NOMO-1 (cell line): ENCODE data around the gene TMEM250.

Source experiments
- DNase-seq, 2 experiments: peaks; one replicate each; lab custom pipeline; 2025; ENCODE audit not compliant: unreplicated experiment in 2 of 2; lab: John Stamatoyannopoulos, UW

The TMEM250 gene

DNA sequence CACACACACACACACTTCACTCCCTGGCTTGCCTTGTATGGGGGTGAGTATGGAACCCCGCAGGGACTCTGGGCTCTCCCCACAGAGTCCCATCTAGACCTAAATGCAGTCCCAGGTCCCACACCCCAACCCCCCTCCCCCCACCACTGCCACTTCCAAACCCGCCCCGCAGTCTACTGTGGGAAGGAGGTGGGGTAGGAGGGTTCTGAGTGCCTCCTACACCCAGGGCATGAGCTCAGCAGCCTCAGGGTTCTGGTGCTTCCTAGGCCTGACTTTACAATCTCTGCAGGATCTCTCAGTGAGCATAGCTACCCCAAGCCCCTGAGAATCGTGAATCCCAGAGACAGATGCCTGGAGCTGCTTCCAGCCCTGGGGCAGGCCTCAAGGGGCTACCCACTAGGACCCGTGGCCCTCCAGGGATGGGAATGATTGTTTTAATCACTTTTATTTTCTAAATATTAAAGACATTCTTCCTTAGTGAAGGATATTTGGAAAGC lies 22.1 kb downstream of the TMEM250 start:
- no peak for DNase-seq

DNA sequence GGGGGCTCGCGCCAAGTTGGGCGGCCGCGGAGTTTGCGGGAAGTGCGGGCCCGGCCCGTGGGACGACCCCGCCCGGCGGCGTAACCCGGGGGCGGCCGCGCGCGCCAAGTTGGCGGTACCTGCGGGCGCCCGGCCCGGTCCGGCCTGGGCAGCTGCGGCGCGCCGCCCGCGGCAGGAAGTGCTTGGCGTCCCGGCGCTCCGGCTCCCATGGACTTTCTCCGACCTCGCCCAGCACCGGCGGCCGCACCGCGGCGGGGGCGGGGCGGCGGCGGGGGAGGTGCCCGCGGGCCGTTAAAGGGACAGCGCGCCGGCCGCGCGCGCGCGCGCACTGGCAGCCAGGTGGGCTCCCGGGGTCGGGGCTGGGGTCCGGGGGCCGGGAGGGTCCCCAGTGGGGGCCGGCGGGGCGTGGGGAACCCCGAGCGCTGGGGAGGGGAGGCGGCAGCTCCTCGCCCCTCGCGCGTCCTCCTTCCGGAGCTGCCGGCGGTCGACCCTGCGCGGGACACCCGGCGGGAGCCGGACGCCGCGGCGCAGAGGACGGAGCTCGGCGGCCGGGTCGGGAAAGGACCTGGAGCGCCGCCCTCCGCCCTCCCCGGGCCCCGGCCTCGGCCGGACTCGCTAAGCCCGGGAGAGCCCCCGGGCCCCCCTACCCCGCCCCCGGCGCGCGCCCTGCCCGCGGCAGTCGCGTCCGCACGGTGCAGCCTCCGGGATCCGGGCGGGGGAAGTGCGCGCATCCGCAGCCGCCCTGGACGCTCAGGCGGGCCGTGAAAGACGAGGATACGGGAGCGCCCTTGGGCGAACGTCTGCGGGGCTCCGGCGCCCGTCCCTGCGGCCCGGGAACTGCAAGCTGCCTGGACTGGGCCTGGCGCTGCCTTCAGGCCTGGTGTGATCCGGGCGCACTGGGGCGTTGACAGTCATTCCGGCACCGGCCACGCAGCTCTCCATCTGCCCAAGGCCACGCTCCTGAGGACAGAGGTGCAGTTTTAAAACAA lies 23.3 kb downstream of the TMEM250 start, which contains the start of gene NACC2:
NACC2 (minus strand) TSS at position 220 of the 989 bp plus-strand sequence. CDS start 44,768 bp downstream, outside the sequence.
- peak; percentile 59 to 71 for DNase-seq

GRCh38 chr9:136093995-136094881 lies 24.4 kb downstream of the TMEM250 start:
- DNase-seq: peak; percentile 69 to 84

DNA sequence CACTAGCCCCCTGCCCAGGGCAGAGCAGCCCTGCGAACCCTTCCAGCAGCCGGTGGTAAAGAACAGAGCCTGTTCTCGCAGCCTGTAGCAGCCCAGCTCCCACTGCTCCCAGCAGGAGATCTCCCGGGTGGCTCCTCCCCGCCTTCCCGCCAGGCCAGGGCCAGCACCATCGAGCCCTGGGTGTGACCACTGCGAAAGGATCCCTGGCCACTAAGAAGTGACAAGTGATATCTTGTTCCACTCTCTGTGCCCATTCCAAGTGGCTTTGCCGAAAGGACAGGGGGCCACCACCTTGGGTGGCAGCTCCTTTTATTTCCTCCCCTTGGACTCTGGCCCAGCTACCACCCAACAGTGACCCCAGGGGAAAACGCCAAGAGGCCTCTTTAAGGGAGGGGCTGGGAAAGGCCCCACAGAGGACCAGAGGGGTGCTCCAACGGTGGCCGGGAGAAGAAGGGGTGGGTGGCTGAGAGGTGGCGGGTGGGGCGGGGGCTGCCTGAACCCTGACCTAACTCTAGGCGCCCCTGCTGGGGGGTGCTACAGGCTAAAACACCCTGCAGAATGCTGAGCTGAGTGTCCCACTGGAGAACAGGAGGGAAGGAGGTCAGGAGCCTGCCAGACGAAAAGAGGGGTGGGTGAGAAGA lies 25.2 kb downstream of the TMEM250 start:
- DNase-seq: no peak

DNA sequence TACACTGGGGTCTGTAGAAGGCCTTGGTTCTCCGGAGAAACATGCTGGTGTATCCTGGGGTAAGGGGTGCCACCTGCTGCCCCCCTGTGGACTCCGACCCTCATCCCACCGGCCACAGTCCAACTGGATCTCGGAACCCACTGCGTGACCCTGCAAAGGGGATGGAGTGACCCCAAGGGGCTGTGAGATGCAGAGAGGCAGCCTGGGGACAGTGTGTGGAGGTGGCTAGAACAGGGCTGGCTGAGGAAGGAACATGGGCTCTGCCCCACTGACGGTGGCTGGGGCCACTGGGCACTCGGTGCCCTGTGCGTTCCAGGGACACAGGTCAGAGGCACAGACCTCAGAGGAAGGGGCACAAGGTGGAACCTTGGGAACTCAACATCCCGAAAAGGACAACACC lies 25.9 kb downstream of the TMEM250 start:
- DNase-seq: peak in 1 of 2 experiments; percentile 22

DNA sequence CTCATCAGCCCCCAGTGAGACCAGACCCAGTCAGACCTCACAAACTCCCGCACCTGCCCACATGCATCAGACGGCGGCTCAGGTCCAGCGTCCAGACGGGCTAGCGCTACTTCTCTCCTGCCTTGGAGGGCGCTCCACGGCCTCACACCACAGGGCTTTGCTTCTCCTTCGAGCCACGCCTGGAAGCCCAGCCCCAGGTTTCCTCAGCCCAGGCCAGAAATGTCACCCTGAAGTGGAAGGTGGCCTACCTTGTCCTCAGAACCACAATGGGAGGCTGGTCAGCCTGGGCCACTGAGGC lies 26.4 kb downstream of the TMEM250 start:
- no peak for DNase-seq

- DNase-seq: no peak
Measured at GRCh38 chr9:136091582-136092352, 26.9 kb downstream of the TMEM250 start.

DNA sequence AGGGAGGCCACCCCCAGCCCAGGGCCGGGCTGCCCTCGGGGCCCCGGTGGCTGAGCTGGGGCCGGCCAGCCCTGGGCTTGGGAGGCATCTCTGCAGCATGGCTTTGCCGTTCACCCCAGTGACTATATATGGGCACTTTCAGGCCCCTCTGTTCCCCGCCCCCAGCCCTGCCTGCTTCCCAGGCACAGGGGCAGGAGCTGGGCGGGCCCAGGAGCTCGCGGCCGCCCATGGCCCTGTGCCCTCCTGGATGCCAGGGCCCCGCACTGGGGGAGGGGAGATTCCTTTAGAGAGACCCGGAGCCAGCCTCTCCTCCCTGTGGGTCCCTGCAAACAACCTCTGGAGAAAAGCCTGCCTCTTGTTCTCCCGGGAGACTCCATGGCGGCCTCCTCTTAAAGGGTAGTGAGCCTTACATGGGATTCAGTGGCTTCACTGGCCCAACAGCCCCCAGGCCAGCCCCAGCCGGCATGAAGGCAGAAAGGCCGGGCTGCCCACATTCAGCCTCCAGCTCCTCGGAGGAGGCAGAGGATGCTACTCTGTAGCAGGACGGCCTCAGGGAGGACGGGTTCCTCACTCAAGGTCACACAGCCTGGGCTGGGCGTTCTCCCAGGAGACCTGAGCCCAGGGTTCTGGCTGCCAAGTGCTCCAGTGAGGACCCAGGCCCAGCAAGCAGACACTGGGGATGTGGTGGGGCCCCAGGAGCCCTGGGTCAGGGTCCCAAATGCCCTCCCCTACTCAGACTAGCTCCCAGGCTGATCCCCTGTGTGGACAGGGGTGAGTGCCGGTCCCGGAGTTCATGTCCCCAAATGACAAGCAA lies 27.7 kb downstream of the TMEM250 start:
- peak in 1 of 2 experiments; percentile 62 for DNase-seq

GRCh38 chr9:136090056-136090735 lies 28.5 kb downstream of the TMEM250 start:
- peak; percentile 61 to 73 for DNase-seq

GRCh38 chr9:136089697-136090045 lies 29.0 kb downstream of the TMEM250 start:
- peak; percentile 54 to 73 for DNase-seq

- DNase-seq: peak; percentile 96 to 98
Measured at GRCh38 chr9:136088939-136089696, 29.6 kb downstream of the TMEM250 start.

- DNase-seq: no peak
Measured at GRCh38 chr9:136088481-136088938, 30.2 kb downstream of the TMEM250 start.

GRCh38 chr9:136087741-136088480 lies 30.8 kb downstream of the TMEM250 start:
- no peak for DNase-seq

DNA sequence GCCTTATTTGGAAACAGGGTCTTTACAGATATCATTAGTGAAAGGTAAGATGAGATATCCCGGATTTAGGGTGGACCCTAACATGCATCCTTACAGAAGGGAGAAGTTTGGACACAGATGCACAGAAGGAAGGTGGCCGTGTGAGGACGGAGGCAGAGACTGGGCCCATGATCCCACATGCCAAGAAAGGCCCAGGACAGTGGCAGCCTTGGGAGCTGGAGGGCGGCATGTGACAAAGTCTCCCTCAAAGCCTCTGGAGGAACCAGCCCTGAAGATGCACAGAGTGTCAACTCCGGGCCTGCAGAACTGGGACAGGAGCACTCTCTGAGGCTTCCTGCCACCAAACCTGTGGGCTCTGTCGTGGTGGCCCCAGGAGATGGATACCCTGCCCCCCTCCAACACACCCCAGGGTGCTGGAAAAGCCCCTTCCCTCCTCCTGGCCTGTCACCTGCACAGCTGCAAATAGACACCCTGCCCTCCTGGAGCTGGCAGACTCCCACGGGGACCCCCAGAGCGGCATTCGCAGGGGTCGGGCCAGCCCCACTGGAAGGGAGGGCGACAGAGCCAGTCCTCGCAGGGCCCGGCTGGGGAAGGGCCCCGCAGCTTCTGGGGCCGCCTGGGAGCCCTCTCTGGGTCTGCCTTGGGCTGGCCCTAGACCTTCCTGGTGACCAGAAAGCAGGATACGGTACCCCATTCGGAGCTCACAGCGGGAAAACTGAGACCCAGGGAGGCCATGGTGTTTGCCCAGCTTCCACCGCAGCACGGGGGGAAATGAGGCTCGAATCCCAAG lies 31.5 kb downstream of the TMEM250 start:
- no peak for DNase-seq

GRCh38 chr9:136086213-136086881 lies 32.3 kb downstream of the TMEM250 start:
- no peak for DNase-seq

DNA sequence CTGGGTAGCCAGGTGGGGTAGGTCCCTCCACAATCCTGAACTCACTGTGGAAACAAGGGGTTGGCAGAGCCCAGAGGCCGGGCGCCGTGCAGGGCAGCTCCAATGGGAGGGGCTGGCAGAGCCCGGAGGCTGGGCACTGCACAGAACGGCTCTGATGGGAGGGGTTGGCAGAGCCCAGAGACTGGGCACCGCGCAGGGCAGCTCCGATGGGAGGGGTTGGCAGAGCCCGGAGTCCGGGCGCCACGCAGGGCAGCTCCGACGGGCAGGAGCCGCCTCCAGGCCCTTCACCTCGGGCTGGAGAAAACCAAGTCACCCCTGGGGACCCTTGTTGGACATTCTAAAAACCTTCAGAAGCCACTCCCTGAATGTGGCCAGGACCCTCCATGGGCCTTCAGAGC lies 32.9 kb downstream of the TMEM250 start:
- DNase-seq: no peak
